Measurements from ENCODE around the gene USP5.

Gene USP5

GRCh38 chr12:6836851-6837250 lies 15.1 kb upstream of the USP5 start:
- H3K27ac ChIP-seq (ENCODE audit: low read depth, low read length), result no peak overlapping the region

GRCh38 chr12:6837370-6838060 lies 14.4 kb upstream of the USP5 start:
- Histone ChIP-seq H3K27ac (ENCODE audit: low read depth, low read length) (no peak overlapping the region), H3K4me2 (ENCODE audit: low read depth, low read length, poor library complexity, severe bottlenecking) (no peak overlapping the region), H3F3A (ENCODE audit: insufficient read depth) (no peaks in the 10 kb centered on the region), H3K27me3 (ENCODE audit: low read length) (no peaks in the 10 kb centered on the region), H3K9me3 (ENCODE audit: insufficient read depth, low read length) (no peaks in the 10 kb centered on the region), H3K9ac (ENCODE audit: low read length) (no peak overlapping the region), H3K9me2 (replicated peaks; ENCODE audit: insufficient read depth, low read length) (no peaks in the 10 kb centered on the region), H3K79me2 (ENCODE audit: insufficient read depth, low read length) (no peaks in the 10 kb centered on the region), H3K4me3 (ENCODE audit: insufficient read depth, low read length, poor library complexity, severe bottlenecking) (no peak overlapping the region), H4K20me1 (ENCODE audit: low read depth, low read length) (no peaks in the 10 kb centered on the region), H3K36me3 (ENCODE audit: low read length) (no peaks in the 10 kb centered on the region), H2AFZ (ENCODE audit: low read depth, low read length, severe bottlenecking) (no peak overlapping the region)
- TF ChIP-seq CTCF (IDR thresholded peaks at IDR 0.05; ENCODE audit: insufficient read depth, low read length, poor library complexity, severe bottlenecking) (no peak), EZH2phosphoT487 (conservative IDR thresholded peaks at IDR 0.05; ENCODE audit: low read length) (no peak)

More at GRCh38 chr12:6836851-6837250, 15.1 kb upstream of the USP5 start:
- H3F3A ChIP-seq (ENCODE audit: insufficient read depth), result no peaks in the 10 kb centered on the region
- H3K9ac ChIP-seq (ENCODE audit: low read length), result no peak overlapping the region
- no peaks in the 10 kb centered on the region for H3K36me3 ChIP-seq (ENCODE audit: low read length)
- H3K4me3 ChIP-seq (ENCODE audit: insufficient read depth, low read length, poor library complexity, severe bottlenecking), result no peak overlapping the region
- no peak overlapping the region for H3K4me2 ChIP-seq (ENCODE audit: low read depth, low read length, poor library complexity, severe bottlenecking)
- H4K20me1 ChIP-seq (ENCODE audit: low read depth, low read length), result no peaks in the 10 kb centered on the region
- H3K27me3 ChIP-seq (ENCODE audit: low read length), result no peaks in the 10 kb centered on the region
- H3K79me2 ChIP-seq (ENCODE audit: insufficient read depth, low read length), result no peaks in the 10 kb centered on the region
- TF ChIP-seq CTCF (IDR thresholded peaks at IDR 0.05; ENCODE audit: insufficient read depth, low read length, poor library complexity, severe bottlenecking) (no peak), EZH2phosphoT487 (conservative IDR thresholded peaks at IDR 0.05; ENCODE audit: low read length) (no peak)
- H2AFZ ChIP-seq (ENCODE audit: low read depth, low read length, severe bottlenecking), result no peak overlapping the region
- H3K9me2 ChIP-seq (replicated peaks; ENCODE audit: insufficient read depth, low read length), result no peaks in the 10 kb centered on the region
- no peaks in the 10 kb centered on the region for H3K9me3 ChIP-seq (ENCODE audit: insufficient read depth, low read length)

- Histone ChIP-seq H4K20me1 (ENCODE audit: low read depth, low read length) (no peaks in the 10 kb centered on the region), H3K27ac (ENCODE audit: low read depth, low read length) (no peak overlapping the region), H3K4me2 (ENCODE audit: low read depth, low read length, poor library complexity, severe bottlenecking) (no peak overlapping the region), H3K9ac (ENCODE audit: low read length) (no peak overlapping the region), H2AFZ (ENCODE audit: low read depth, low read length, severe bottlenecking) (no peak overlapping the region), H3K9me2 (replicated peaks; ENCODE audit: insufficient read depth, low read length) (no peaks in the 10 kb centered on the region), H3K4me3 (ENCODE audit: insufficient read depth, low read length, poor library complexity, severe bottlenecking) (no peak overlapping the region), H3K79me2 (ENCODE audit: insufficient read depth, low read length) (no peaks in the 10 kb centered on the region), H3F3A (ENCODE audit: insufficient read depth) (no peaks in the 10 kb centered on the region), H3K27me3 (ENCODE audit: low read length) (no peaks in the 10 kb centered on the region), H3K9me3 (ENCODE audit: insufficient read depth, low read length) (no peaks in the 10 kb centered on the region), H3K36me3 (ENCODE audit: low read length) (no peaks in the 10 kb centered on the region)
- TF ChIP-seq CTCF (IDR thresholded peaks at IDR 0.05; ENCODE audit: insufficient read depth, low read length, poor library complexity, severe bottlenecking), result no peak
These were observed 13.1 kb upstream of the USP5 start for GRCh38 chr12:6838854-6839253.
